Upper lobe of left lung (tissue), 6 donors: ENCODE measurements around the gene EIF5B. TPM values are rescaled to one million over a fixed set of nuclear protein-coding genes. Genes with fewer than 3 reads are reported as not detected.

Experiments used
- ATAC-seq, 2 donors: fragments of 200-7000 bp; cut with Tn5 transposase; one replicate each; pipeline ENCODE4 v1.9.1; 2022; ENCODE audit warnings: mild to moderate bottlenecking in 2 of 2, moderate library complexity in 2 of 2; ENCODE audit not compliant: low FRiP score in 2 of 2
- DNase-seq, 2 donors: peaks; one replicate each; pipeline ENCODE4 v3.0.0-alpha.2; 2019 to 2020
- H3K27ac ChIP-seq, 4 donors: fragments of 200-600 bp; sonication (generic); one replicate each; pipeline ENCODE4 v1.5.1; 2016 to 2019
- H3K27me3 ChIP-seq, 4 donors: fragments of 200-600 bp; sonication (generic); one replicate each; pipeline ENCODE4 v1.5.1; 2017 to 2019
- H3K36me3 ChIP-seq, 4 donors: fragments of 200-600 bp; sonication (generic); one replicate each; pipeline ENCODE4 v1.5.1; 2016 to 2019
- H3K4me1 ChIP-seq, 4 donors: fragments of 200-600 bp; sonication (generic); one replicate each; pipeline ENCODE4 v1.5.1; 2018 to 2019
- H3K4me3 ChIP-seq, 4 donors: fragments of 200-600 bp; sonication (generic); one replicate each; pipeline ENCODE4 v1.5.1; 2017 to 2019; ENCODE audit warnings: mild to moderate bottlenecking in 2 of 4, moderate library complexity in 1 of 4
- H3K9me3 ChIP-seq, 4 donors: fragments of 200-600 bp; sonication (generic); one replicate each; pipeline ENCODE4 v1.5.1; 2018 to 2019
- CTCF ChIP-seq, 6 experiments: fragments of 450-650 bp in 4 of 6; fragments of 200-600 bp in 2 of 6; sonication (generic) in 2 of 6; IDR thresholded peaks; one replicate each; pipeline ENCODE4 v1.5.1; 2016 to 2019; ENCODE audit warnings: antibody characterized with exemption in 6 of 6
- EP300 ChIP-seq, 4 donors: sonication (generic); formaldehyde crosslinking; IDR thresholded peaks; one replicate each; pipeline ENCODE4 v1.5.1; 2017; ENCODE audit warnings: antibody characterized with exemption in 4 of 4, control low read depth in 2 of 4
- POLR2A ChIP-seq, 4 donors: fragments of 450-650 bp; IDR thresholded peaks; one replicate each; pipeline ENCODE4 v1.5.1; 2016 to 2017; ENCODE audit warnings: antibody characterized with exemption in 4 of 4, mild to moderate bottlenecking in 2 of 4
- POLR2AphosphoS5 ChIP-seq, 2 donors: sonication (generic); formaldehyde crosslinking; IDR thresholded peaks; one replicate each; pipeline ENCODE4 v1.5.1; 2017; ENCODE audit warnings: antibody characterized with exemption in 2 of 2
- whole genome bisulfite sequencing, 2 donors: methylation state at CpG; one replicate each; pipeline ENCODE4 v1.1.5; 2017 to 2018; 5-methylcytosine and 5-hydroxymethylcytosine counted together
- total RNA-seq, 6 donors: library from RNA; depleted of rRNA in 4 of 6; stranded (reverse); fragments of >200 nt in 4 of 6; gene quantifications; one replicate each; pipeline versions ENCODE4 v1.1.0 to v1.2.1, GENCODE V29; 2016 to 2021
- donor health status: DM: no; HTN: no; CAD: no; lungs with moderate emphysema.
- donor health status: DM: no; HTN: yes; CAD: no; lungs with severe emphysema.

Gene EIF5B
- total RNA-seq, 6 donors from 2014 or later: 19.9 to 39.0 (median 28.7) TPM

- Histone ChIP-seq H3K4me1 (no peaks in the 10 kb centered on the region), H3K4me3 (no peak overlapping the region), H3K27me3 (no peaks in the 10 kb centered on the region), H3K36me3 (peaks cover 35 to 100% (median 85%) of the 10 kb centered on the region in 4 donors), H3K27ac (no peak overlapping the region), H3K9me3 (no peaks in the 10 kb centered on the region)
- ATAC-seq (no peak), DNase-seq (no peak)
- TF ChIP-seq CTCF (IDR thresholded peaks at IDR 0.05) (no peak), POLR2A (IDR thresholded peaks at IDR 0.05) (no peak), POLR2AphosphoS5 (IDR thresholded peaks at IDR 0.05) (no peak), EP300 (IDR thresholded peaks at IDR 0.05) (no peak)
- 88 to 92% methylated on average over 5 of the region's 5 CpGs for WGBS, 2 donors
These were observed 61.9 kb downstream of the EIF5B start for GRCh38 chr2:99399063-99399462.

GRCh38 chr2:99399795-99400194, 62.6 kb downstream of the EIF5B start:
- H3K27ac ChIP-seq: no peak overlapping the region
- no peak for ATAC-seq
- WGBS, 2 donors: 94% methylated on average over 2 of the region's 2 CpGs

GRCh38 chr2:99401841-99402240, 64.7 kb downstream of the EIF5B start:
- no peaks in the 10 kb centered on the region for H3K9me3 ChIP-seq
- H3K27ac ChIP-seq: no peak overlapping the region
- no peaks in the 10 kb centered on the region for H3K4me1 ChIP-seq
- no peaks in the 10 kb centered on the region for H3K27me3 ChIP-seq
- H3K36me3 ChIP-seq: peaks cover 33 to 99% (median 77%) of the 10 kb centered on the region in 4 donors
- no peak for ATAC-seq
- TF ChIP-seq EP300 (IDR thresholded peaks at IDR 0.05): no peak
- no peak for TF ChIP-seq POLR2AphosphoS5 (IDR thresholded peaks at IDR 0.05)
- DNase-seq: no peak
- H3K4me3 ChIP-seq: no peak overlapping the region
- 82 to 84% methylated on average over 4 of the region's 4 CpGs for WGBS, 2 donors

More at GRCh38 chr2:99399795-99400194, 62.6 kb downstream of the EIF5B start:
- Histone ChIP-seq H3K4me3 (no peak overlapping the region), H3K36me3 (peaks cover 33 to 100% (median 86%) of the 10 kb centered on the region in 4 donors), H3K4me1 (no peaks in the 10 kb centered on the region), H3K27me3 (no peaks in the 10 kb centered on the region), H3K9me3 (no peaks in the 10 kb centered on the region)
- TF ChIP-seq EP300 (IDR thresholded peaks at IDR 0.05): no peak
- TF ChIP-seq POLR2AphosphoS5 (IDR thresholded peaks at IDR 0.05): no peak
- no peak for TF ChIP-seq CTCF (IDR thresholded peaks at IDR 0.05)
- no peak for TF ChIP-seq POLR2A (IDR thresholded peaks at IDR 0.05)
- DNase-seq: no peak

GRCh38 chr2:99403084-99403483, 65.9 kb downstream of the EIF5B start:
- no peak overlapping the region for H3K27ac ChIP-seq
- DNase-seq (no peak), ATAC-seq (no peak)
- H3K4me3 ChIP-seq: no peak overlapping the region
- no peaks in the 10 kb centered on the region for H3K9me3 ChIP-seq
- H3K36me3 ChIP-seq: peaks cover 33 to 94% (median 69%) of the 10 kb centered on the region in 4 donors
- TF ChIP-seq POLR2AphosphoS5 (IDR thresholded peaks at IDR 0.05): no peak
- no peak for TF ChIP-seq EP300 (IDR thresholded peaks at IDR 0.05)
- TF ChIP-seq POLR2A (IDR thresholded peaks at IDR 0.05): no peak
- TF ChIP-seq CTCF (IDR thresholded peaks at IDR 0.05): no peak
- H3K4me1 ChIP-seq: no peaks in the 10 kb centered on the region
- H3K27me3 ChIP-seq: no peaks in the 10 kb centered on the region

- H3K9me3 ChIP-seq: no peaks in the 10 kb centered on the region
- no peak overlapping the region for H3K27ac ChIP-seq
- DNase-seq (no peak), ATAC-seq (no peak)
- no peaks in the 10 kb centered on the region for H3K4me1 ChIP-seq
- peaks cover 33 to 93% (median 66%) of the 10 kb centered on the region in 4 donors for H3K36me3 ChIP-seq
- WGBS, 2 donors: 81 to 87% methylated on average over 4 of the region's 4 CpGs
- TF ChIP-seq CTCF (IDR thresholded peaks at IDR 0.05): no peak
- no peak for TF ChIP-seq EP300 (IDR thresholded peaks at IDR 0.05)
- no peak for TF ChIP-seq POLR2A (IDR thresholded peaks at IDR 0.05)
- no peaks in the 10 kb centered on the region for H3K27me3 ChIP-seq
- no peak overlapping the region for H3K4me3 ChIP-seq
These were observed 66.3 kb downstream of the EIF5B start for GRCh38 chr2:99403524-99403923.
